HFF-Myc (cell line): ENCODE results near the gene GGTLC2.
"Not testable (repeated sequence)": the region's sequence is repeated elsewhere in the genome, so short reads cannot be mapped to it uniquely, and the experiment has no call there.

Source experiments
- DNase-seq: peaks from one replicate; pipeline ENCODE4 v3.0.0-alpha.2; 2011; ENCODE audit warnings: low read depth; ENCODE audit errors: extremely low read depth
- H3K4me3 ChIP-seq: replicated peaks from 2 replicates; pipeline ENCODE4 v1.5.1; 2011; ENCODE audit warnings: low read depth, mild to moderate bottlenecking, control low read depth, low read length
- CTCF ChIP-seq: IDR thresholded peaks from 2 replicates; pipeline ENCODE4 v1.5.1; 2012; ENCODE audit warnings: mild to moderate bottlenecking, low read depth, low read length, control low read depth; ENCODE audit errors: missing control alignments

GGTLC2 gene

GRCh38 chr22:22618448-22618847, 26.0 kb upstream of the GGTLC2 start:
- no peak for TF ChIP-seq CTCF
- no peak for DNase-seq
- H3K4me3 ChIP-seq = no peak overlapping the region

DNA sequence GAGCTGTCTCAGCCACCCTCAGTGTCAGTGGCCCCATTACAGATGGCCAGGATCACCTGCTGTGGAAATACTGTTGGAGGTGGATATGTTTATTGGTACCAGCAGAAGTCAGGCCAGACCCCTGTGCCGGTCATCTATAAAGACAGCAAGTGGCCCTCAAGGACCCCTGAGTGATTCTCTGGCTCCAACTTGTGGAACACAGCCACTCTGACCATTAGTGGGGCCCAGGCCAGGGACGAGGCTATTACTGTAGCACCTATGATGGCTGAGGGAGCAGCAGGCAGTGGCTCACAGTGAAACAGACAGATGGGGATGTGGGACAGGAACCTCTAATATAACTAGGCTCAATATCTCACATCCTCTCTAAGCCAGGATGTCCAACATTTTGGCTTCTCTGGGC, 25.5 kb upstream of the GGTLC2 start:
- H3K4me3 ChIP-seq = no peak overlapping the region
- no peak for DNase-seq

DNA sequence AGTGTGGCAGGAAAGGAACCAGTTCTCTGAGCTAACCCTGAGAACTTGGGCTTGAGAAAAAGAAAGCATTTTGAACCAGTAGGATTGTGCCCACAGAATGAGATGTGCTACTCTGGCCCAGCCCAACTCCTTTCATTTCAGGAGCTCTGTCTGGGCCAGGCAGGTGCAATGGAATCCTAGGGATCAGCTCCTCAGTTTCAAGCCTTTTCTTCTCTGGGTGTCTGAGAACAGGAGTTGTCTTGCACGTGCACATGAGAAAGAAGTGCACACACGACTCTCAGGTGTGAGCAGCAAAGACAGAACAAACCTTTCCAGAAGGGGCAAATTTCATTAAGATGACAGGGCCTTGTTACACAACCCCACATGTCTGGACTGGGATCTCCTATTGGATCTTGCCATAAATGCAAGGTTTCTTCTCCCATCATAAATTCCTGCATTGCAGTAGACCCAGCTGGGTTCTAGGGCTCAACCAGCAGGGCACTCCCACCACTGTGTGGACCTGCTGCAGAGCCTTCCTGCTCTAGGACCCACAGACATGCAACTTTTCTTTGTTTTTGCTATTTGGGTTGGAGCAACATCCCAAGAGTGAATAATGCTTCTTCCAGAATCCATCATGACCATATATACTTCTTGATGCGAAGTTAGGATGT, 24.5 kb upstream of the GGTLC2 start:
- no peak overlapping the region for H3K4me3 ChIP-seq
- no peak for DNase-seq
- TF ChIP-seq CTCF = no peak

More for the DNA sequence above, 25.5 kb upstream of the GGTLC2 start:
- no peak for TF ChIP-seq CTCF

GRCh38 chr22:22628546-22629495, 15.6 kb upstream of the GGTLC2 start:
- DNase-seq, H3K4me3 ChIP-seq: not testable (repeated sequence)

DNA sequence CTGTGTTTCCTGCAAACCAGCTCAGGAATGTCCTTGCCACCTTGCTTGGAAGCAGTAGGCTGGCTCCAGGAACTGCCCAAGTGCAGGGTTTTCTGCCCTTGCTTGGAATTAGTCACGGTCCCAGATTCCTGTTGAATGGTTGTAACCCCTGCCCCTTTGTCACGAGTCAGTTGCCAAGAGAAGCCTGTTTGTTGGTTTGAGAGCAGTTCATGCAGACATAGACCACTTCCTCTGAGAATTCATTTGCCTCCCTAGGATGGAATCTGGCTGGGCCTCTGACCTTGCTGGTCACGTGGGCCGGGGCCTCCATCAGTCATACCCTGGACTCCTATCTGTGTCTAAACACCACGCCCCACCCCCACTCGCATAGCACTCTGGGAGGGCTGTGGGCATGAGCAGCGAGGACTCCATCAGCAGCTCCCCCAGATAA, 13.2 kb upstream of the GGTLC2 start:
- not testable (repeated sequence) for H3K4me3 ChIP-seq, DNase-seq

- not testable (repeated sequence) for DNase-seq, H3K4me3 ChIP-seq
Observed at GRCh38 chr22:22632226-22632625, 12.2 kb upstream of the GGTLC2 start.

DNA sequence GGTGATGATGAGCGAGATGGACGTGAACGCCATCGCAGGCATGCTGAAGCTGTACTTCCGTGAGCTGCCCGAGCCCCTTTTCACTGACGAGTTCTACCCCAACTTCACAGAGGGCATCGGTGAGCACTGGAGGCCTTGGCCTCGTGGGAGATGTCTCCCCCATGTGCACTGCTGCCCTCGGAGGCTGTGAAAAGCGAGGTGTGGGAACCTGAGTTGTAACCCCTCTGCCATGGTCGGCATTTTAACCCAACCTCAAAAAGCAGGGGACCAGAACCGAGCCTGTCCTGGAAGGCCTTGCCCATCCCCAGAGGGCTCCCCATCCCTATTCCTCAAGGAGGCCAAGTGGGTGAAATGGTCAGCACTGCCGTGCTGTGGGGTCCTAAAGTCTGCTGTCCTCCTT, 10.9 kb upstream of the GGTLC2 start:
- DNase-seq, H3K4me3 ChIP-seq: not testable (repeated sequence)

GRCh38 chr22:22636260-22636659, 8.2 kb upstream of the GGTLC2 start:
- not testable (repeated sequence) for H3K4me3 ChIP-seq, DNase-seq

DNA sequence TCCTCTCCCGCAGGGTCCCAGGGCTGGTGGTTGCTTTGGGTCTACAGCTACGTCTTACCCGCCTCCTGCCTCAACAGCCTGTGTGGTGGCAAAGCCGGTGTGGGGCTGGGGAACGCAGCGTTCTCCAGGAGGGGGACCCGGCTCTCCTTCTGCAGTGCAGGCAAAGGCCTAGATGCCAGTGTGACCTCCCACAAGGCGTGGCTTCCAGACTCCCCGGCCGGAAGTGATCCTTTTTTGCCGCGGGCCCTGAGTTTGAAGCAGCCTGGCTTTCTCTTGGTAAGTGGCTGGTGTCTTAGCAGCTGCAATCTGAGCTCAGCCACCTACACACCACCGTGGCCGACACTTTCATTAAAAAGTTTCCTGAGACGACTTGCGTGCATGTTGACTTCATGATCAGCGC, 6.1 kb upstream of the GGTLC2 start:
- not testable (repeated sequence) for H3K4me3 ChIP-seq, DNase-seq

GRCh38 chr22:22642255-22642654, 2.2 kb upstream of the GGTLC2 start:
- not testable (repeated sequence) for DNase-seq, H3K4me3 ChIP-seq

GRCh38 chr22:22645969-22646368, 1.6 kb downstream of the GGTLC2 start:
- DNase-seq, H3K4me3 ChIP-seq: not testable (repeated sequence)

DNA sequence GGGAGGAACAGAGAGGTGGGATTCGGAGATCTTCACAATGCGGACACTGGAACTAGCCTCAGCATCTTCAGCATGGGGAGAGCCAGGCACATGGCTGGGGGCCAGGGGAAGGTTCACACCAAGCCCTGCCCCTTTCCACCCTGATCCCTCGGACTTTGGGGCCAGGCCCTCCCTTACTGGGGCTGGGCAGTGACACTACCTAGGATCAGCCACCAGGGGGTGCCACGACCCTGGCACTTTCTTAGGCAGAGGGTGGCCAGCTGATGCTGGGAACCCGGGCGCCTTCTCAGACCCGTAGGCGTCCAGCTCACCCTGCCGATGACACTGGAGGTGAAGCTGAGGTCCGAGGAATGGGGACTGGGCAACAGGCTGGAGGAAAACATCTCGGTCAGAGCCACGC, 3.5 kb downstream of the GGTLC2 start:
- DNase-seq, H3K4me3 ChIP-seq: not testable (repeated sequence)

DNA sequence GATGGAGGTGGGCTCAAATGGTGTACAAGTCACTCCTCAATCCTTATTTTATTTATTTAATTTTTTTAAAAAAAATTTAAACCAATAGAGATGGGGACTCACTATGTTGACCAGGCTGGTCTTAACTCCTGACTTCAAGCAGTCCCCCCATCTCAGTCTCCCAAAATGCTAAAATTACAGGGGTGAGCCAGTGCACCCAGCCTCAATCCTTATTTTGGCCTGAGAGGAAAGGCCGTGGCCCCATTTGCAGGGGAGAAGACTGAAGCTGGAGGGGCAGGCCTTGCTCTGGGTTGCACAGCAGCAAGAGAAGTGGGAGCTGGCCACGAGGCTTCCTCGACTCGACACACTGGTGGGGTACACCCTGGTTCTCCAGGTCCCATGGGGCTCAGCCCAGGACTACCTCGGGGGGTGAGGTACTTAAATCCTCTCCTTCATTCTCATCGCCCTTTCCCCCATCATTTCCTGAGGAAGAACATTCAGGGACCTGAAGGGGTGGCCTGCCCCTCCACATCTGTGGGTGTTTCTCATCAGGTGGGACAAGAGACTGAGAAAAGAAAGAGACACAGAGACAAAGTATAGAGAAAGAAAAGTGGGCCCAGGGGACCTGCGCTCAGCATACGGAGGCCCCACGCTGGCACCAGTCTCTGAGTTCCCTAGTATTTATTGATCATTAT, 4.6 kb downstream of the GGTLC2 start:
- H3K4me3 ChIP-seq, DNase-seq: not testable (repeated sequence)

DNA sequence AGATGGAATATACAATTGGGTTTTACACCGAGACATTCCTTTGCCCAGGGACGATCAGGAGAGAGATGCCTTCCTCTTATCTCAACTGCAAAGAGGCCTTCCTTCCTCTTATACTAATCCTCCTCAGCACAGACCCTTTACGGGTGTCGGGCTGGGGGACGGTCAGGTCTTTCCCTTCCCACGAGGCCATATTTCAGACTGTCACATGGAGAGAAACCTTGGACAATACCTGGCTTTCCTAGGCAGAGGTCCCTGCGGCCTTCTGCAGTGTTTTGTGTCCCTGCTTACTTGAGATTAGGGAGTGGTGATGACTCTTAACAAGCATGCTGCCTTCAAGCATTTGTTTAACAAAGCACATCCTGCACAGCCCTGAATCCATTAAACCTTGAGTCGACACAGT, 5.3 kb downstream of the GGTLC2 start:
- not testable (repeated sequence) for DNase-seq, H3K4me3 ChIP-seq
